K562 treated with DMSO at 1 percent for 24 hours (cell line): ENCODE data around the gene OR2L3. TPM values are rescaled to one million over a fixed set of nuclear protein-coding genes. Genes with fewer than 3 reads are reported as not detected.

Source experiments
- total RNA-seq: library from RNA; unstranded; fragments of 300-600 nt; gene quantifications from 2 replicates; pipeline ENCODE4 v1.2.3, GENCODE V29; 2022; ENCODE audit warnings: low read depth; ENCODE audit not compliant: insufficient read depth

OR2L3 gene, protein sequence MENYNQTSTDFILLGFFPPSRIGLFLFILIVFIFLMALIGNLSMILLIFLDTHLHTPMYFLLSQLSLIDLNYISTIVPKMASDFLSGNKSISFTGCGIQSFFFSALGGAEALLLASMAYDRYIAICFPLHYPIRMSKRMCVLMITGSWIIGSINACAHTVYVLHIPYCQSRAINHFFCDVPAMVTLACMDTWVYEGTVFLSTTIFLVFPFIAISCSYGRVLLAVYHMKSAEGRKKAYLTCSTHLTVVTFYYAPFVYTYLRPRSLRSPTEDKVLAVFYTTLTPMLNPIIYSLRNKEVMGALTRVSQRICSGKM
- total RNA-seq = not detected in 2 replicates

GRCh38 chr1:248046536-248046935 lies at the start of gene OR2L3:
TSS of gene OR2L3 (plus strand) at chr1:248046836. CDS start at chr1:248060682, 13,846 bp downstream.

GRCh38 chr1:248013229-248013710 lies 33.4 kb upstream of the OR2L3 start, which contains the start of gene OR2L5:
TSS of gene OR2L5 (plus strand) at chr1:248013660. CDS start at chr1:248021948, 8,288 bp downstream.

GRCh38 chr1:248029770-248030169 lies 16.9 kb upstream of the OR2L3 start, which contains the start of gene OR2L2:
TSS of gene OR2L2 (plus strand) at chr1:248030070. CDS start at chr1:248038268, 8,198 bp downstream.

GRCh38 chr1:248094884-248095283 lies 48.2 kb downstream of the OR2L3 start, which contains the start of gene OR2L13:
TSS of gene OR2L13 (plus strand) at chr1:248095184. CDS start at chr1:248099376, 4,192 bp downstream.

Other genes with a start within 250 kb of the OR2L3 start
- gene OR14A16, start 222.7 kb upstream of the OR2L3 start, total RNA-seq = not detected in 2 replicates
- not detected in 2 replicates for gene OR11L1, start 204.9 kb upstream of the OR2L3 start, total RNA-seq
- gene TRIM58, start 189.6 kb upstream of the OR2L3 start, total RNA-seq = 23.0 and 23.6 TPM in 2 replicates
- gene OR2W3, start 151.2 kb upstream of the OR2L3 start, total RNA-seq = 5.8 and 5.9 TPM in 2 replicates
- gene OR2T8, start 126.6 kb upstream of the OR2L3 start, total RNA-seq = 0.37 TPM in 1 of 2 replicates, not detected in the other
- gene OR2AJ1, start 121.9 kb upstream of the OR2L3 start, total RNA-seq = not detected in 2 replicates
- gene OR2L8, start 98.0 kb upstream of the OR2L3 start, total RNA-seq = not detected in 2 replicates
- gene OR2AK2, start 81.6 kb upstream of the OR2L3 start, total RNA-seq = not detected in 2 replicates
- not detected in 2 replicates for gene OR2L5, start 33.2 kb upstream of the OR2L3 start, total RNA-seq
- not detected in 2 replicates for gene OR2L2, start 16.8 kb upstream of the OR2L3 start, total RNA-seq
- not detected in 2 replicates for gene OR2L13, start 48.3 kb downstream of the OR2L3 start, total RNA-seq
- gene OR2M5, start 98.3 kb downstream of the OR2L3 start, total RNA-seq = not detected in 2 replicates
- gene OR2M2, start 128.0 kb downstream of the OR2L3 start, total RNA-seq = not detected in 2 replicates
- not detected in 2 replicates for gene OR2M3, start 150.4 kb downstream of the OR2L3 start, total RNA-seq
- not detected in 2 replicates for gene OR2M4, start 184.6 kb downstream of the OR2L3 start, total RNA-seq
- gene OR2T33, start 231.1 kb downstream of the OR2L3 start, total RNA-seq = not detected in 2 replicates